K562 (cell line): Measurements from ENCODE around the gene IL31. TPM values are rescaled to one million over a fixed set of nuclear protein-coding genes. Genes with fewer than 3 reads are reported as not detected.

ENCODE experiments used
- CHAMP1 ChIP-seq: fragments of 450-650 bp; IDR thresholded peaks from 2 replicates; pipeline ENCODE4 v1.6.1; 2016; ENCODE audit warnings: mild to moderate bottlenecking
- EP300 ChIP-seq: IDR thresholded peaks from 2 replicates; pipeline ENCODE4 v1.6.1; 2012; ENCODE audit warnings: low read length, improper control_type of control experiment
- ESRRA ChIP-seq: fragments of 450-650 bp; IDR thresholded peaks from 2 replicates; pipeline ENCODE4 v1.6.1; 2014; ENCODE audit warnings: low read depth, mild to moderate bottlenecking, moderate library complexity, borderline replicate concordance
- FOXK2 ChIP-seq, 2 experiments: fragments of 450-650 bp; IDR thresholded peaks in 1 of 2; conservative IDR thresholded peaks in 1 of 2; 2 replicates each; pipeline ENCODE4 v1.6.1; 2016; ENCODE audit warnings: low read depth in 2 of 2, mild to moderate bottlenecking in 1 of 2
- MTF1 ChIP-seq: fragments of 250-450 bp; sonication (Bioruptor Pico); IDR thresholded peaks from 2 replicates; pipeline ENCODE4 v1.9.0; 2021; ENCODE audit warnings: moderate library complexity, mild to moderate bottlenecking, inconsistent platforms, borderline replicate concordance
- OTX1 ChIP-seq: fragments of 450-650 bp; formaldehyde crosslinking; IDR thresholded peaks from 2 replicates; pipeline ENCODE4 v1.4.0; 2022; ENCODE audit warnings: mild to moderate bottlenecking
- REST ChIP-seq, 2 experiments: fragments of 450-650 bp; formaldehyde crosslinking in 1 of 2; IDR thresholded peaks; 2 replicates each; pipeline versions ENCODE4 v1.4.0 to v1.6.1; 2014 to 2020; ENCODE audit warnings: mild to moderate bottlenecking in 2 of 2, borderline replicate concordance in 1 of 2, low read depth in 1 of 2
- RFX5 ChIP-seq: IDR thresholded peaks from 2 replicates; pipeline ENCODE4 v1.6.1; 2011; ENCODE audit warnings: low read depth, mild to moderate bottlenecking, improper control_type of control experiment, low read length
- SIRT6 ChIP-seq: IDR thresholded peaks from one replicate; pipeline ENCODE4 v1.6.1; 2012; ENCODE audit warnings: low read depth, mild to moderate bottlenecking, control low read depth, inconsistent platforms, low read length, moderate library complexity
- SREBF2 ChIP-seq: sonication (generic); formaldehyde crosslinking; IDR thresholded peaks from 2 replicates; pipeline ENCODE4 v1.4.0; 2020; ENCODE audit warnings: mild to moderate bottlenecking, missing genetic modification reagents
- ZC3H11A ChIP-seq: IDR thresholded peaks from 2 replicates; pipeline ENCODE4 v1.6.1; 2012; ENCODE audit warnings: low read depth, low read length, improper control_type of control experiment
- ZFX ChIP-seq: sonication (generic); formaldehyde crosslinking; IDR thresholded peaks from 2 replicates; pipeline ENCODE4 v1.8.0; 2022; ENCODE audit warnings: mild to moderate bottlenecking, missing genetic modification reagents, moderate library complexity
- polyA plus RNA-seq, 8 experiments: library from polyadenylated mRNA; depleted of rRNA in 4 of 8; stranded (reverse) in 5 of 8; unstranded in 3 of 8; fragments of >200 nt; fragmentation: Nextera tagmentation in 2 of 8; fragmentation: Illumina TruSeq in 1 of 8; extraction: Ambion mirVana in 2 of 8; extraction: Trizol in 1 of 8; gene quantifications; 2 replicates each; pipeline versions ENCODE4 v1.2.1 to v1.2.3, GENCODE V29; 2011 to 2014; ENCODE audit warnings: inconsistent platforms in 1 of 8, missing spikeins in 1 of 8
- total RNA-seq, 7 experiments: library from RNA; depleted of rRNA in 6 of 7; stranded (reverse); fragments of >200 nt in 6 of 7; fragmentation: Illumina TruSeq in 2 of 7; extraction: Trizol in 2 of 7; gene quantifications; 2 replicates each; pipeline versions ENCODE4 v1.2.1 to v1.2.3, GENCODE V29; 2011 to 2021; ENCODE audit warnings: low replicate concordance in 1 of 7
- TF ChIP-seq, protein P1 (sequence below): fragments of 200-800 bp; sonication (Bioruptor generic); IDR thresholded peaks from 2 replicates; pipeline ENCODE4 v1.6.1; 2017; ENCODE audit warnings: missing genetic modification characterization, missing compliant biosample characterization

Gene IL31
- total and polyA plus RNA-seq, 9 of the 15 experiments (the other 6 are each of a cell fraction or from before 2014, with no cell fraction given) = not detected

DNA sequence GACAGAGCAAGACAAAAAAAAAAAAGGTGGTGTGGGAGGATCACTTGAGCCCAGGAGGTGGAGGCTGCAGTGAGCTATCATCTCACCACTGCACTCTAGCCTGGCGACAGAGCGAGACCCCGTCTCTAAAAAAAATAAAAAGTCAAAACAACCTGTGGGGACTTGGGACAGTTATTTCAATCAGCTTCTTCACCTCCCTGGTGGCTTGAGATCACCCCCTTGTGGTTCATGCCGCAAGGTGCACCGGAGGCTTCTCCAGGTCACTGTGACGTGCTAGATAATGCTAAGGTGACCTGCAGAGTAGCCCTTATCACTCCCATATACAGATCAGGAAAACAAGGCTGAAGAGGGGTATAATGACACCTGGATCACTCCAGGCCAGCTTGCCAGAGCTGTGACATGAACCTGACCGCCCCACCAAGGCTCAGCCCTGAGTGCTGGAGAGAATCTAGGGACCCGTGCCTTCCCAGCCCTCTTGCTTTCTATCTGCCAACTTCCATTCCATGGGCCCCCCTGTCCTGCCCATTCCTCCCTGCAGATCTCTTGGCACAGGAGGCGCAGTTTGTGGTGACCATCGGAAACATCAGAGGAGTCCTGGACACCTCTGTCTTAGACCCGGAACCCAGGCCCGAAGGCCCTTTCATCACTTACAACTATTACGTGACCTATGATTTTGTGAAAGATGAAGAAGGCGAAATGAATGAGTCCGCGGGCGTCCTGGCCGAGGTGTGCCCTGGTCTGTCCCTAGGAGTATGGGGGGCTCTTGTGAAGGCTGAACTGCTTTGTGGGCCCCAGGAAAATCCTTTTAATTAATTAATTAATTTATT lies 17.0 kb upstream of the IL31 start (continued):
- TF ChIP-seq FOXK2 (conservative IDR thresholded peaks at IDR 0.05 in 1 of 2, IDR thresholded peaks at IDR 0.05 in 1 of 2; ENCODE audit: low read depth in 2 of 2) (peak in 1 of 2 experiments; percentile 12; a peak in 1 of 4 replicates), ZC3H11A (no peak), MTF1 (no peak), REST (IDR thresholded peaks at IDR 0.05; ENCODE audit: borderline replicate concordance) (peak; percentile 83; the same call in 1 of the 2 replicates), REST (CRISPR knock-in tag; IDR thresholded peaks at IDR 0.05; ENCODE audit: low read depth) (no peak), ESRRA (peak; percentile 58; the same call in 1 of the 2 replicates), SIRT6 (no peak), OTX1 (CRISPR knock-in tag) (no peak), EP300 (peak; percentile 37; the same call in 1 of the 2 replicates), ZFX (CRISPR knock-in tag) (no peak), SREBF2 (no peak), RFX5 (no peak), CHAMP1 (no peak)
- TF ChIP-seq, protein P1, sequence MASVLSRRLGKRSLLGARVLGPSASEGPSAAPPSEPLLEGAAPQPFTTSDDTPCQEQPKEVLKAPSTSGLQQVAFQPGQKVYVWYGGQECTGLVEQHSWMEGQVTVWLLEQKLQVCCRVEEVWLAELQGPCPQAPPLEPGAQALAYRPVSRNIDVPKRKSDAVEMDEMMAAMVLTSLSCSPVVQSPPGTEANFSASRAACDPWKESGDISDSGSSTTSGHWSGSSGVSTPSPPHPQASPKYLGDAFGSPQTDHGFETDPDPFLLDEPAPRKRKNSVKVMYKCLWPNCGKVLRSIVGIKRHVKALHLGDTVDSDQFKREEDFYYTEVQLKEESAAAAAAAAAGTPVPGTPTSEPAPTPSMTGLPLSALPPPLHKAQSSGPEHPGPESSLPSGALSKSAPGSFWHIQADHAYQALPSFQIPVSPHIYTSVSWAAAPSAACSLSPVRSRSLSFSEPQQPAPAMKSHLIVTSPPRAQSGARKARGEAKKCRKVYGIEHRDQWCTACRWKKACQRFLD (CRISPR knock-in tag) = no peak
